Measurements from ENCODE around the gene GABBR1.

The GABBR1 gene

DNA sequence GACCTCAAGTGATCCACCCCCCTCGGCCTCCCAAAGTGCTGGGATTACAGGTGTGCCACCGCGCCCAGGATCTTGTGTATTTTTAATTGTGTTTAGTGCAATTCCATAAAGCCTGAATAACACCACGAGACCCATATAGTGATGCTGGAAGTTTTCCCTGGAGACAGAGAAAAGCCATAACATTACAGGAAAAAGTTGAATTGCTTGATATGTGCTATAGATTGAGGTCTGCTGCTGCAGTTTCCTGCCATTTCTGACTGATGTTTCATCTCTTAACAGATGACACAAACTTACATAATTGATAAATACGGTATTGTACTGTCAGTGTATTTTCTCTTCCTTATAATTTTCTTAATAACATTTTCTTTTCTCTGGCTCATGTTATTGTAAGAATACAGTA, 66.1 kb downstream of the GABBR1 start:
- DNase-seq (ENCODE audit: low spot score): no peak

DNA sequence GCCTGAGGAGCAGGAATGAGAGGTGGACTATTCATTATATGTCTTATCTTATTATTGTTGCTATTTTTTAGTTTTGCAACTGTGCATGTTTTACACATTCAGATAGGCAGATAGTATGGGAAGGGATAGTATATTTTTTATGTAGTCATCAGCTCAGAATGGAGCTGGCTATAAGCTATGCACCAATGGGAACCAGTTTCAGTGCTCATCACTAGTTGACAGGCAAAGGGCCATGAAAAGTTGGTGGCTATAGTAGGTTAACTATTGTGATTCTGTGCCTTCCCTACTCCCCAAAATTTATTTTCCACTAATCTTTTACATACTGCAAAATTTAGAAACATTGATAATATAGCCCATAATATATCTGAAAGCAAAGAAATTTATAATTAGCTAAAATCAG, 68.1 kb downstream of the GABBR1 start:
- DNase-seq (ENCODE audit: low spot score): no peak

DNA sequence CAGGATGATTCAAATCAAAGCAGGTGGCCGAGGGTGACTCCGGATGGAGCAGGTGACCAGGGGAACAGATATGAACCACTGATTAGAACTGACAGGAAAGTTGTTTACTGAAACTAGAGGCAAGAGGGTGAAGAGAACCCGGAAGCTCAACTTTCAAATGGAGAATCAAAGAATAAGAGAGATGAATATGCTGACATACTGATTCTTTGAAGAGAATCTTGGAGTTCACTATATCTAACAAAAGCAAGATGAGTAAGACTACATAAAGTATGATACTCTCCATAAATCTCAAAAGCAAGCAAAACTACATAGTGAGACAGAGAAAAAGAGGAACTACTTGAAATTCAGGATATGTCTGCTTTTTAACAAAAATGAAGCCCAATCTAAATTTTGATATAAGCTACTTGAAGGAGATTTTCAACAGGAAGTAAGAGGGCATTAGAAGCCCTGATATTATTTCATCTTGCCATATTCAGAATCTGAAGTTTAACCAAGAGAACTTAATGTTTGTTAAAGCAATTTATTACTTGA, 69.5 kb downstream of the GABBR1 start:
- no peak for DNase-seq (ENCODE audit: low spot score)

DNA sequence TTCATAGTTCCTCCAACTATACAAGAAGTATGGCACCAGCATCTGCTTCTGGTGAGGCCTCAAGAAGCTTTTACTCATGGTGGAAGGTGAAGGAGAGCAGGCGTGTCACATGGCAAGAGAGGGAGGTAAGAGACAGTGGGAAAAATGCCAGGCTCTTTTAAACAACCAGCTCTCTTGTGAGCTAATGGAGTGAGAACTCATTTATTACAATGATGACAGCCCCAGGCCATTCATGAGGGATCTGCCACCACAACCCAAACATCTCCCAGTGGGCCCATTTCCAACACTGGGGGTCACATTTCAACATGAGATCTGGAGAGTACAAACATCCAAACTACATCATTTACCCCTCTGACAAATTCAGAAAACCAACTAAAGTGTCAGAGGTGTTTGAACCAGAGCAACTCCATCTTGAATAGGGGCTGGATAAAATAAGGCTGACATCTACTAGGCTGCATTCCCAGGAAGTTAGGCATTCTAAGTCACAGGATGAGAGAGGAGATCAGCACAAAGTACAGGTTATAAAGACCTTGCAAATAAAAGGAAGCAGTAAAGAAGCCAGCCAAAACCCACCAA, 71.3 kb downstream of the GABBR1 start:
- no peak for DNase-seq (ENCODE audit: low spot score)

DNA sequence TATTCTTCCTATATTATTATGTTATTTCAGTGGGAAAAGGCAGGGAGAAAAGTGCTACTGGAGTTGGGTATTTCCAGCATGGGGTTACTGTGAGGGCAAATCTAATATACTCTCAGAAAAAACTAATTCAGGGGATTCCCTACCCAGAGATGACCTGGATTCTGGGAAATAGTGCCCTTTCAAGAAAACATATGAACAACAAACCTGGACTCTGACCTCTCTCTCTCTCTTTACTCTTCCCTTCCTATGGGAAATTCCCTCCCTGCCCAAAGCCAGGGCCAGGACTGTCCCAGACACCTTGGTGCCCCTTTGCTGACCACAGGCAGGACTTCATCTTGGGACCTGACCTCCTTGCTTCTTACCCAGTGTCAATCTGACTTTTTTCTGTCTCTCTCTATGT, 71.9 kb downstream of the GABBR1 start:
- peak; percentile 58 for DNase-seq (ENCODE audit: low spot score)

DNA sequence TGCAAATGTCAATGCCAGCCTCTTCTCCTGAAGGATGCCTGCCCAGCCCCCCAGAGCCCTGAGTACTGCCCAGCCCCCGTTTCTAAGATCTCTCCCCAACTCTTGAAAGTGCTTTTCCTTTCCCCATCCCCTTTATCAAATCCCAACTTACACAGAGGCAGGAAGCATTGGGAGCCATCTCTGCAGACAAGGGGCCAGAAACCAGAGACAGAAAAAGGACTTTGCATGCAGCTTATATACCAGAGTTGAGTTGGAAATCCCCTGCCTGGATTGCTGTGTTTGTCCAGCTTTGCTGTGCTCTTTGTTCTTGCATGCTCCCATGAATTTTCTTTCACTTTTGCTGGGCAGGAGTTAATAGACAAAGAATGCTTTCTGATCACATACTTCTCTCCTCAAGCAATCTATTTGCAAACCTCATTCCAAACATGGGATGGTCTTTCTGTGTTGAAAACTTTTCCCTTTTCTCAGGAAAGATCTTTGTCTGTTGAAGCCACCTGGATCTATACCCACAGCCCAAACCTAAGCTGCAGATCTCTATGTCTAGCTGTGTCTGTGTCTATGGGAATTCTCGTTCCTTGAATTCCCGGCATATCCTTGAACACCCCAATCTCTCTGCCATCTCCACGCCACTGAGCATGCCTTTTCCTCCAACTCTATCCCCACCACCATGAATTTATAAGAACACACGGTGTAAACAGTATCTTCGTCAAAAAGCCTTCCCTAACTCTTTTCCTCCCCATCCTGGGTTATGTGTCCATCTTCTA, 73.3 kb downstream of the GABBR1 start, which contains the start of gene UBD:
TSS of gene UBD (minus strand) at position 209 of the 764 bp plus-strand sequence. CDS start at position 178, 31 bp downstream.
- DNase-seq (ENCODE audit: low spot score): peak; percentile 38

DNA sequence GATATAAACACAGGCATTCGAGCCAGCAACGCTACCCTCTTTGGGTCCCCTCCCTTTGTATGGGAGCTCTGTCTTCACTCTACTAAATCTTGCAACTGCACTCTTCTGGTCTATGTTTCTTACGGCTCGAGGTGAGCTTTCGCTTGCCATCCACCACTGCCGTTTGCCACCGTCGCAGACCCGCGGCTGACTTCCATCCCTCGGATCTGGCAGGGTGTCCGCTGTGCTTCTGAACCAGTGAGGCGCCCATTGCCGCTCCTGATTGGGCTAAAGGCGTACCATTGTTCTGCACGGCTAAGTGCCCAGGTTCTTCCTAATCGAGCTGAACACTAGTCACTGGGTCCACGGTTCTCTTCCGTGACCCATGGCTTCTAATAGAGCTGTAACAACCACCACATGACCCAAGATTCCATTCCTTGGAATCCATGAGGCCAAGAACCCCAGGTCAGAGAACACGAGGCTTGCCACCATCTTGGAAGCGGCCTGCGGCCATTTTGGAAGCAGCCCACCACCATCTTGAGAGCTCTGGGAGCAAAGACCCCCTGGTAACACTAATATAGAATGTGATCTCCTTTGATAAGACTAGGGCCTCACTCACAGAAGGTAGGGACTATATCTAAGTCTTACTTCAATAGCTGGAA, 74.4 kb downstream of the GABBR1 start:
- no peak for DNase-seq (ENCODE audit: low spot score)

DNA sequence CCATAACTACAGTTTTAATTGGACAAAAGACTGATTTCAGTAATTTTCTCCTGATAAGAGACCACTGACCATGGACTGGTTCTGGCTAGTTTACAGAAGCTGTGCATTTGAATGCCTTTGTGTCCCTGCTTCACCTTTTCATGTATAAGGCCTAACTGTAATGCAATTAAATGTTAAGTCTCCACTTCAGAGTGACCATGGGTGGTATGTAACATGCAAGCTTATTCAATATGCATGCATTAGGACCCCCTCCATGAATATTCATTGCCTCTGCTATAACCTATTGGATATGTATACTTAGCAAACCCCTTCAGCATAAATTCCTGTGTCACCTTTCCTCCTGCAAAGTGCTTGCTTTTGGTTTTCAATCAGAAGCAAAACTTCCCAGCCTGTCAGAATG, 75.7 kb downstream of the GABBR1 start:
- no peak for DNase-seq (ENCODE audit: low spot score)

DNA sequence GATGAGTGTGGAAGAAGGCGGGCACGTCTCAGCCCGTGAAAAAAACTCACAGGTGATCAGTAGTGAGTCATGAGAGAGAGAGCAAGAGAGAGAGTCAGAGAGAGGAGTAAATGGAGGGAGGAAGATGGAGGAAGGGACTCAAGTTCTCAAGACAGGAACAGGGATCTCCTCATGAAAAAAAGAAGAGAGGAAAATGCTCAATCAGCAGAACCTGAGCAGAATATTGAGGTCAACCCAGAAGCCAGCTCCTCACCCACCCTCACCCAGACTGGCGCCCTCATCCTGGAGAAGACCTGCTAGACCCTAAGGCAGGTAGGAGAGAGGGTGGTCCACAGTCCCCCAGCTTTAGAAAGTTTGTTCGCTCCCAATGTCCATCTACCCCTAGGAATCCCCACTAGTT, 78.2 kb downstream of the GABBR1 start:
- no peak for DNase-seq (ENCODE audit: low spot score)

DNA sequence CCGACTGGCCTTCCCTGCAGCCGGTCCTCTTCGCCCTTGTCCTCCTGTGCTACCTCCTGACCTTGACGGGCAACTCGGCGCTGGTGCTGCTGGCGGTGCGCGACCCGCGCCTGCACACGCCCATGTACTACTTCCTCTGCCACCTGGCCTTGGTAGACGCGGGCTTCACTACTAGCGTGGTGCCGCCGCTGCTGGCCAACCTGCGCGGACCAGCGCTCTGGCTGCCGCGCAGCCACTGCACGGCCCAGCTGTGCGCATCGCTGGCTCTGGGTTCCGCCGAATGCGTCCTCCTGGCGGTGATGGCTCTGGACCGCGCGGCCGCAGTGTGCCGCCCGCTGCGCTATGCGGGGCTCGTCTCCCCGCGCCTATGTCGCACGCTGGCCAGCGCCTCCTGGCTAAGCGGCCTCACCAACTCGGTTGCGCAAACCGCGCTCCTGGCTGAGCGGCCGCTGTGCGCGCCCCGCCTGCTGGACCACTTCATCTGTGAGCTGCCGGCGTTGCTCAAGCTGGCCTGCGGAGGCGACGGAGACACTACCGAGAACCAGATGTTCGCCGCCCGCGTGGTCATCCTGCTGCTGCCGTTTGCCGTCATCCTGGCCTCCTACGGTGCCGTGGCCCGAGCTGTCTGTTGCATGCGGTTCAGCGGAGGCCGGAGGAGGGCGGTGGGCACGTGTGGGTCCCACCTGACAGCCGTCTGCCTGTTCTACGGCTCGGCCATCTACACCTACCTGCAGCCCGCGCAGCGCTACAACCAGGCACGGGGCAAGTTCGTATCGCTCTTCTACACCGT, 79.5 kb downstream of the GABBR1 start:
- no peak for DNase-seq (ENCODE audit: low spot score)

DNA sequence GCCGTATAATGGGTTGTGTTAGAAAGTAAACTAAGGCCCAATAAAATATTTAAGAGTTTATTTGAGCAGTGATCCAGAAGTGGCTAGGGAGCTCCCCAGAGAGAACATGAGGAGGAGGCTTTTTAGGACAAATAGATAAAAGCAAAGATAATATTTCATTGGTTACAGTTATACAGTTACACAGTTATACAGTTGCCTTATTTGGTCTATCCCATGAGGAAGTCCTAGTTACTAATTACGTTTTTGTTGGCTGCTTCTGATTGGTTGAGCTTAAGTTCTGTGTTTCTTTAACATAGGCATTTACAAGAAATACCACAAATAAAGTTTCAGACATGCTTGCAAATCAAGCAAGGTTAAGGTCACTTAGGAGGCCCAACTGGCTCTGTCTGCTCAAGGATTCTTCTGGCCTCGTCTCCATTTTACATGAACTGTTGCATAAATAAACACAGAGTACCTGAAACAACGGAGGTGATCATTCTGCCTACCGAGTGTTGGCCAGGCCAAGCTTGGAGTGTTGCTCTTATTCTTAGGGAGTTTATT, 80.4 kb downstream of the GABBR1 start:
- DNase-seq (ENCODE audit: low spot score): no peak

DNA sequence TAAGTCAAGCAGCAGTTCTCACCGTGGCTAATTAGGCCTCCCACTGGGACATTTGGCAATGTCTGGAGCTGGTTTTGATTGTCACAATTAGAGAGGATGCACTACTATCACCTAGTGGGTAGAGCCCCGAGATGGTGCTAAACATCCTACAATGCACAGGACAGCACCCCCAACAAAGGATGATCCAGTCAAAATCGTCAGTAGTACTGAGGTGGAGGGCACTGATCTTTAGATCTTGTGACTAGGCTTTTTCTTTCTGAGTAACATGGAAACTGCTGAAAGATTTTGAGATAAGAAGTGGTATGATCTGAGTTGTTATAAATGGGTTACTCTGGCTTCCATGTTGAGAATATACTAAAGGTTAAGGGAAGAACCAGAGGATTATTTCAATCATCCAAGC, 85.4 kb downstream of the GABBR1 start:
- DNase-seq (ENCODE audit: low spot score): no peak

DNA sequence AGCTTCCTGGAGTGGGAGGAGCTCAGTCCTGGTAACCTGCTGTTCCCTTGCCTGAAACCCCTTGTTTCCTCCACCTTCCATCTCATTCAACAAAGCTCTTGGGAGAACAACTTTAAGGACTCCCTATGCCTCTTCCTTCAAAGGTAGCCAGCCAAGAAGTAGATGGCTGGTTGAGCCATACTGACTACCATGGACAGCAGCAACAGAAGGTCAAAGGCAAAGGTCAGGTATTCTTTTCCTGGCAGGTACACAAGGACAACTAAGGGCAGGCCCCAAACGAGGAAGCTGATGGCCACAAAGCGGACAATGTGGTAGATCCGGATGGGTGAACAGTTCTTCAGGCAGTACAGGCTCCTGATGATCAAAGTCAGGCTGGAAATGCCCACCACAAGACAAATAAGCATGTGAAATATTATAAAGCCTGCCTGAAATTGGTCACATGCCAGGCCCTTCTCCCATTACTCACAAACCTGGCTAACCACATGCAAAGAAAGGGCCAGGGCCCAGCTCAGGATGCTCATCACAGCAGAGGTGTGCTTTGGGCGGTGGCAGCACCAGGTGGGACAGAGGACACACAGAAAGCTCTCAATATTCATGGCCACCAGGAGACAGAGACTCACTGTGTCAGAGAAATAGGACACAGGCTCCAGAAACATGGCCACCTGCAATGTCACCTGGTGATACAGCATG, 95.1 kb downstream of the GABBR1 start:
- DNase-seq (ENCODE audit: low spot score): no peak

DNA sequence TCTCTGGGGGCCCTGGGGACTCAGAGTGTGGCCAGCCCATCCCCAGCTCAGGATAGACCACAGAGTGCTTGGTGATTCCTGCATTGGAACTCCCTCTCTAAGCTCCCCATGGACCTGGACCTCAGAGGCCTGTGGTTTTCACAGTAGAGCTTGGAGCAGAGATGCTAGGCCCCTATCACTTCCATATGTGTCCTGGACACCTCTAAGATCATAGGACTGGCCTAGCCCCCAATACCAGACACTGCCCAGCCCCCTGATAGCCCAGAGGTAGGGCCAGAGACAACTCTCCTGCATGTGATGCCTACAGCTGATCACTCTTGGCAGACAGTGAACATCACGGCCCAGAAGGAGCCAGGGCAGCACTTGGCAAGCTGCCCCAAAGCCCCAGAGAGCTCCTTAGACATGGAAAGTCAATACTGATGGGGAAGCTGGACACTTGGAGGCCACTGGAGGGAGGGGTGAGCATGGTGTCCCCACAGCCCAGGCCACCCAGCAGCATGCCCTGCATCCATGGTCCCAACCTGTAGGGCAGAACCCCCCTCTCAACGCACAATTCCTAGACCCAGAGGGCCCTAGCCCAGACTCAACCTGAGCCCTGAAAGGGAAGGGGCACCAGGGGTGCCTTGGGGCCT, 100.5 kb downstream of the GABBR1 start:
- DNase-seq (ENCODE audit: low spot score): no peak

DNA sequence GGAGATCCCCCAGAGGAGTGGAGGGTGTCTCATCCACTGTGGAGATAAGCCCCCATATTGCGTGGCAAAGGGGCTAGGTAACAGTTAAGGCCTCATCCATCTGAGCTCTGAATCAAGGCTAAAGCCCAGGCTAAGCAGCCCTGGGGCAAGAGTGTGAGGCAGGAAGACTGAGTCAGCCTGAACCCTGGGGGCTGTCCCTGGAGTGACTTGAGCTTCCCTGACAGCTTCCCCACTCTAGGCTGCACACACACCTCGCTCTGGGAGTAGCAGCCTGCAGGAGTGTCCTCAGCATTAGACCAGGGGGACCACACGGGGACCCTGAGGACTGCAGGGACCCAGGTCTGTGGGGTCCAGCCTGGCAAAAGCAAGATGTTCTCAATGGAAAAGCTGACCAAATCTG, 101.3 kb downstream of the GABBR1 start:
- DNase-seq (ENCODE audit: low spot score): no peak

DNA sequence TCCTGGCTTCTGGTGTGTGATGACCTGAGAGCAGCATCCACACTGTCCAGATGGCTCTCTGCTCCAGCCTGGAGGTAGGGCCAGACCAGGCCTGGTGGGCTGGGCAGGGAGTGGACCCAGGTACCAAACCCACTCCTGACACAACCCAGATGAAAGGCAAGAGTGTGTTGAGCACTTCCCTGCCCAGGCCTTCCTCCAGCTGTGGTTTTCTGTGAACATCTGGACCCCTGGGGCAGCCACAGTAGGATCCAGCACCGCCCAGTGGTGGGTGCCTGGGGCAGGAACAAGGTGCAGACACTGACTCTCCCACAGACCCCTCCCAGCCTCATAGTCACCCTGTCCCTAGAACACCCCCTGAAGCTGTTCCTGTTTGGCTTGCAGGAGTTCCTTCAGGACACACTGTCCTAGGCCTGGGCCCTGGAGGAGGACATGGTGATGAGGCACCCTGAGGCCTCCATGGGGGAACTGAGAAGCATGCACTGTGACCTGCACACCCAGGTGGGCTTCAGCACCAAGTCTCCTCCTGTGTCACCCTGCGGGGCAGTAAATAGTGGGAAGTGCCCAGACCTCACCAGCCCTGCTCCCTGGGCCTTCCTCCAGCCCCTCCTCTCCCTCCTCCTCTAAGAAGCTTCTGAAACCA, 102.2 kb downstream of the GABBR1 start:
- no peak for DNase-seq (ENCODE audit: low spot score)

DNA sequence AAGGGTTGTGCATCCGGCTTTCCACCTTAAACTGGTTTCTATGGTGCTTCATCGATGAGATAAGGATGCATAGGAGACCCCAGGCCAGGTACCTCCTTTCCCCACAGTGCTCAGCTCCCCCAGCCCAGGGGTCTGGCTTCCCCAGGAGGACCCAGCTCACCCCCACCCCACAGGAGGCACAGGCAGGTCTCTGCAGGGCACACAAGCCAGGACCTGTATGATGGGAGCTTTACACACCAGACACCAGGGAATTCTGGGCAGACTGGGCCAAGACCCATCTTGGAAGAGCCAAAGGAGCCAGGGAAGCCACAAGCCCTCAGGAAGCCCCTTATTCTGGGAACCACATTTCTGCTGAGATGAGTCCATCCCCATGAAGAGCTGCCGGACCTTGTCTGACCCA, 103.0 kb downstream of the GABBR1 start:
- no peak for DNase-seq (ENCODE audit: low spot score)

DNA sequence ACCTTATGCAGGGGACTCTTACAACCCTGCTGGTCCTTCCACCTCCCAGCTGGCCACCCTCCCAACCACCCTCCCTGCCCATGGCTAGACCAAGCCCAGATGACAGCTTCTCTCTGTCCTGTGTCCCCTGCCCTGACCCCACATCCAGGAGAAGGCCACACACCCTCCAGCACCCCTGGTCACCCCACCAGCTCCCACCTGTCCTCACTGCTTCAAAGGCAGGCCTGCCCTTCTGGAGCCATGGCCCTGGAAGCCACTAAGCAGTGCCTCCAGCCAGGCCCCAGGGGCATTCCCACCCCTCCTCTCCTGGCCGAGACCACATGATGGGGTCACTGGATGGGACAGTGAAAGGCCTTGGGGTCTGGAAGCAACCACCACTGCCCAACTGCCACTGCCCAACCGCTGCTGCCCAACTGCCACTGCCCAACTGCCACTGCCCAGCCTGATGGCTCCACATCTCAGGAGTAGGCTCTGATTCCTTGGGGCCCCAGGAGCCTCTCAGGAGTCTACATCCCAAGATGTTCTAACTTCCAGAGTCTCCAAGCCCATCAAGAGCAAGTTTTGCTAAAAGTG, 103.9 kb downstream of the GABBR1 start:
- DNase-seq (ENCODE audit: low spot score): no peak

DNA sequence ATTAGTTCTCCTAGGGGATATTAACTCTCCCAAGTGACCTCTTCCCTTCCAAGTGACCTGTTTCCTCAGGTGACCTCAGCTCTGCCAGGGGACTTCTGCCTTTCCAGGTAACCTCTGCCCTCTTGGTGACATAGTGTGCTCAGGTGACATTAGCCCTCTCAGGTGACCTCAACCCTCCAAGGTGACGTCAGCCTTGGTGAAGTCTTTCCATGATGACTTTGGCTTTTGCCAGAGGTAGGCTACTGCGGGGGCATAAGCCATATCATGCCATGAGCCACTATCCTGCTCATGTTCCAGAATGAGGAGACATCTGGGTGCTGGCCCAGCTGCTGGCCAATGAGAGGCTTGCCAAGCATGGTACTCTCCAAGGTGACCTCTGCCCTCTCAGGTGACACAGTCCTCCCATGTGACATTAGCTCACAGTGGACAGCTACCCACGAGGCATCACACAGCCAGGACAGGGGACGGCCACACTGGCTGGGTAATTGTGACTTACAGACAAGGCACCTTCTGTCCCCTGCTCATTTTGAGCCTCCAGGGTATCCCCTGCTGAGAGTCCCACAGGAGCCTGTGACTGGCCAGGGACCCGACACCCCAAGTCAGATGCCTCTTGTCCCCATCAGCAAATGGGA, 104.6 kb downstream of the GABBR1 start:
- no peak for DNase-seq (ENCODE audit: low spot score)

DNA sequence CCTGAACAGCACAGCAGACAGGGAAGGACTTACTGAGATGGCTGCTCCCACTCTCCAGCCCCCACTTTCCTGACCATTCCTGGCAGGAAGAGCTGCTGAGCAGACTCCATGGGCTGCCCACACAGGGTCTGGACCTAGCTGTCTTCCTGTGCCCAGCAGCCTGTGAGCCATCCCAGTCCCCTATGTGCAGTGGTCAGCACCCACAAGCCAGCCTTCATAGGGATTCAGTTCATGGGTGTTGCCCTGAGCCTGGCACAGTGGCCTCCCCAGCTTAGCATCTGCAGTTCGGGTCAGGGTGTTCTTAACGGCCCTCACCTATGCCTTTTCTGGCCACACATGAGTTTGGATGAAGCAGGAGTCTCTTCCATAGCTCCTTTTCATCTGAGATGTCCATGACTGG, 105.4 kb downstream of the GABBR1 start:
- no peak for DNase-seq (ENCODE audit: low spot score)
